HL-60 (cell line): ENCODE data around the gene CCDC40.

Source experiments
- DNase-seq, 2 experiments: peaks; one replicate each; pipeline ENCODE4 v3.0.0-alpha.2; 2010 to 2020; ENCODE audit warnings: low read depth in 1 of 2, low spot score in 1 of 2
- H3K27ac ChIP-seq: fragments of 250-450 bp; sonication (Bioruptor Pico); replicated peaks from 2 replicates; pipeline ENCODE4 v1.5.1; 2020; ENCODE audit warnings: mild to moderate bottlenecking, moderate library complexity
- H3K27me3 ChIP-seq: fragments of 250-450 bp; sonication (Bioruptor Pico); 2 replicates; pipeline ENCODE4 v1.5.1; 2021; ENCODE audit warnings: mild to moderate bottlenecking, moderate library complexity; ENCODE audit not compliant: insufficient read depth, poor library complexity, severe bottlenecking
- H3K4me3 ChIP-seq: replicated peaks from 2 replicates; pipeline ENCODE4 v1.5.1; 2011; ENCODE audit warnings: mild to moderate bottlenecking, control low read depth, low read length; ENCODE audit not compliant: insufficient read depth
- GABPA ChIP-seq: IDR thresholded peaks from 2 replicates; pipeline ENCODE4 v1.6.1; 2012; ENCODE audit warnings: low read depth
- POLR2AphosphoS5 ChIP-seq: IDR thresholded peaks from 2 replicates; pipeline ENCODE4 v1.6.1; 2012; ENCODE audit warnings: low read depth
- SPI1 ChIP-seq: IDR thresholded peaks from 2 replicates; pipeline ENCODE4 v1.6.1; 2012; ENCODE audit warnings: low read depth, mild to moderate bottlenecking, borderline replicate concordance
- TF ChIP-seq, protein P1 (sequence below): IDR thresholded peaks from 2 replicates; pipeline ENCODE4 v1.6.1; 2012; ENCODE audit warnings: low read depth; ENCODE audit not compliant: insufficient replicate concordance
- TF ChIP-seq, protein P2 (sequence below): IDR thresholded peaks from one replicate; pipeline ENCODE4 v1.5.1; 2011; ENCODE audit warnings: low read length, control low read depth, inconsistent platforms; ENCODE audit not compliant: insufficient read depth

Gene CCDC40

DNA sequence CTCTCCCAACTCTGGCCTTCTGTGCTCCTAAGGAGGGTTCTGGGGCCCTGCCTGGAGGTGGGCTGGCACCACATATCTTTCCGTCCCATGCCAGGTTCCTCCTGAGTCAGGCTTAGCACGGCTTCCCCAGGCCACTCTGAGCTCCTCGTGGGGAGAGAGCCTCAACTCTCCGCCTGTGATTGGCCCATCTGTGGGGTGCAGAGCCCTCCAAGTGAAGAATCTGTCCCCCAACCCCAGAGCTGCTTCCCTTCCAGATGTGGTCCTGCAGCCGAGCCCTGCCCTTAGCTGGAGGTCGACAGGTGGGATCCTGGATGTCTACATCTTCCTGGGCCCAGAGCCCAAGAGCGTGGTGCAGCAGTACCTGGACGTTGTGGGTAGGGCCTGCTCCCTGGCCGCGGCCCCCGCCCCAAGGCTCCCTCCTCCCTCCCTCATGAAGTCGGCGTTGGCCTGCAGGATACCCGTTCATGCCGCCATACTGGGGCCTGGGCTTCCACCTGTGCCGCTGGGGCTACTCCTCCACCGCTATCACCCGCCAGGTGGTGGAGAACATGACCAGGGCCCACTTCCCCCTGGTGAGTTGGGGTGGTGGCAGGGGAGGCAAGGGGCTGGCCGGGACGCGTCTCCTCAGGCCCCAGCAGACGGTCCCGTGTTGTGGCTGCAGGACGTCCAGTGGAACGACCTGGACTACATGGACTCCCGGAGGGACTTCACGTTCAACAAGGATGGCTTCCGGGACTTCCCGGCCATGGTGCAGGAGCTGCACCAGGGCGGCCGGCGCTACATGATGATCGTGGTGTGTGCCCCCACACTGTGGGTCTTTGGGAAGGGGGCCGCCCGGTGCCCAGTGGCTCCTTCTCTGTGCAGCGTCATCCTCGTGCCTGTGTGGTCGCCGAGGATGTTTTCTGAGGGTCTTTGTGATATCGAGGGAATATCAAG is 71.9 kb downstream of the CCDC40 start:
- no peak overlapping the region for H3K27ac ChIP-seq
- H3K27me3 ChIP-seq, result peaks cover 13% of the 10 kb centered on the region
- no peak overlapping the region for H3K4me3 ChIP-seq
- TF ChIP-seq, protein P1, sequence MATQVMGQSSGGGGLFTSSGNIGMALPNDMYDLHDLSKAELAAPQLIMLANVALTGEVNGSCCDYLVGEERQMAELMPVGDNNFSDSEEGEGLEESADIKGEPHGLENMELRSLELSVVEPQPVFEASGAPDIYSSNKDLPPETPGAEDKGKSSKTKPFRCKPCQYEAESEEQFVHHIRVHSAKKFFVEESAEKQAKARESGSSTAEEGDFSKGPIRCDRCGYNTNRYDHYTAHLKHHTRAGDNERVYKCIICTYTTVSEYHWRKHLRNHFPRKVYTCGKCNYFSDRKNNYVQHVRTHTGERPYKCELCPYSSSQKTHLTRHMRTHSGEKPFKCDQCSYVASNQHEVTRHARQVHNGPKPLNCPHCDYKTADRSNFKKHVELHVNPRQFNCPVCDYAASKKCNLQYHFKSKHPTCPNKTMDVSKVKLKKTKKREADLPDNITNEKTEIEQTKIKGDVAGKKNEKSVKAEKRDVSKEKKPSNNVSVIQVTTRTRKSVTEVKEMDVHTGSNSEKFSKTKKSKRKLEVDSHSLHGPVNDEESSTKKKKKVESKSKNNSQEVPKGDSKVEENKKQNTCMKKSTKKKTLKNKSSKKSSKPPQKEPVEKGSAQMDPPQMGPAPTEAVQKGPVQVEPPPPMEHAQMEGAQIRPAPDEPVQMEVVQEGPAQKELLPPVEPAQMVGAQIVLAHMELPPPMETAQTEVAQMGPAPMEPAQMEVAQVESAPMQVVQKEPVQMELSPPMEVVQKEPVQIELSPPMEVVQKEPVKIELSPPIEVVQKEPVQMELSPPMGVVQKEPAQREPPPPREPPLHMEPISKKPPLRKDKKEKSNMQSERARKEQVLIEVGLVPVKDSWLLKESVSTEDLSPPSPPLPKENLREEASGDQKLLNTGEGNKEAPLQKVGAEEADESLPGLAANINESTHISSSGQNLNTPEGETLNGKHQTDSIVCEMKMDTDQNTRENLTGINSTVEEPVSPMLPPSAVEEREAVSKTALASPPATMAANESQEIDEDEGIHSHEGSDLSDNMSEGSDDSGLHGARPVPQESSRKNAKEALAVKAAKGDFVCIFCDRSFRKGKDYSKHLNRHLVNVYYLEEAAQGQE, result no peak
- no peak for TF ChIP-seq POLR2AphosphoS5
- TF ChIP-seq GABPA, result no peak
- no peak for TF ChIP-seq SPI1
- TF ChIP-seq, protein P2, sequence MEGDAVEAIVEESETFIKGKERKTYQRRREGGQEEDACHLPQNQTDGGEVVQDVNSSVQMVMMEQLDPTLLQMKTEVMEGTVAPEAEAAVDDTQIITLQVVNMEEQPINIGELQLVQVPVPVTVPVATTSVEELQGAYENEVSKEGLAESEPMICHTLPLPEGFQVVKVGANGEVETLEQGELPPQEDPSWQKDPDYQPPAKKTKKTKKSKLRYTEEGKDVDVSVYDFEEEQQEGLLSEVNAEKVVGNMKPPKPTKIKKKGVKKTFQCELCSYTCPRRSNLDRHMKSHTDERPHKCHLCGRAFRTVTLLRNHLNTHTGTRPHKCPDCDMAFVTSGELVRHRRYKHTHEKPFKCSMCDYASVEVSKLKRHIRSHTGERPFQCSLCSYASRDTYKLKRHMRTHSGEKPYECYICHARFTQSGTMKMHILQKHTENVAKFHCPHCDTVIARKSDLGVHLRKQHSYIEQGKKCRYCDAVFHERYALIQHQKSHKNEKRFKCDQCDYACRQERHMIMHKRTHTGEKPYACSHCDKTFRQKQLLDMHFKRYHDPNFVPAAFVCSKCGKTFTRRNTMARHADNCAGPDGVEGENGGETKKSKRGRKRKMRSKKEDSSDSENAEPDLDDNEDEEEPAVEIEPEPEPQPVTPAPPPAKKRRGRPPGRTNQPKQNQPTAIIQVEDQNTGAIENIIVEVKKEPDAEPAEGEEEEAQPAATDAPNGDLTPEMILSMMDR, result no peak
- no peak for DNase-seq

DNA sequence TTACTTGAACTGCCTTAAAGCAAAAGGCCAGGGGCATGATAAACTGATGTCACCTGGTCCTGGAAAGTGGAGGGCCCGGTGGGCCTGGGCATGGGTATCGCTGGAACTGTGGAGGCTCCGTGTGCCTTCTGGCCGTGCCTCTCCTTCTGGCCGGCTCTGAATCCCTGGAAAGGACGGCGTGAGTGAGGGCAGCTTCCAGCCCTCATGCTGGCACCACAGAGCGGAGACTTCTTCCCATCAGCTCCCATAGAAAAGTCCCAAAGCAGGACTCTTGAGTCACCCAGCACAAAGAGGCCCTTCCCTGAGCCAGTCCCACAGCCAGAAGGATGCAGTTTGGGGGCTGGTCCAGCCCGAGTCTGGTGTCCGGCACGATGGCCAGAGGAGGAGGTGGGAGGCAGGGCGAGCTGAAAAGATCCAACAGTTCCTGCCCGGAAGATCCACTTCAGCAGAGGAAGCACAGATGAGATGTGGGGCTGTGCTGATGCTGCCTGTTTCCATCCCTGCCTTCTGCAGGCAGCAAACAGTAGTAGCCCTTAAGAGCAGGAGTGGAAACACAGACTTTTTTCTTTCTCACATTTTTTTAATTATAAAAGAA is 72.7 kb downstream of the CCDC40 start:
- TF ChIP-seq, protein P1, result no peak
- H3K4me3 ChIP-seq, result no peak overlapping the region
- no peak overlapping the region for H3K27ac ChIP-seq
- peaks cover 13% of the 10 kb centered on the region for H3K27me3 ChIP-seq
- DNase-seq, result no peak

DNA sequence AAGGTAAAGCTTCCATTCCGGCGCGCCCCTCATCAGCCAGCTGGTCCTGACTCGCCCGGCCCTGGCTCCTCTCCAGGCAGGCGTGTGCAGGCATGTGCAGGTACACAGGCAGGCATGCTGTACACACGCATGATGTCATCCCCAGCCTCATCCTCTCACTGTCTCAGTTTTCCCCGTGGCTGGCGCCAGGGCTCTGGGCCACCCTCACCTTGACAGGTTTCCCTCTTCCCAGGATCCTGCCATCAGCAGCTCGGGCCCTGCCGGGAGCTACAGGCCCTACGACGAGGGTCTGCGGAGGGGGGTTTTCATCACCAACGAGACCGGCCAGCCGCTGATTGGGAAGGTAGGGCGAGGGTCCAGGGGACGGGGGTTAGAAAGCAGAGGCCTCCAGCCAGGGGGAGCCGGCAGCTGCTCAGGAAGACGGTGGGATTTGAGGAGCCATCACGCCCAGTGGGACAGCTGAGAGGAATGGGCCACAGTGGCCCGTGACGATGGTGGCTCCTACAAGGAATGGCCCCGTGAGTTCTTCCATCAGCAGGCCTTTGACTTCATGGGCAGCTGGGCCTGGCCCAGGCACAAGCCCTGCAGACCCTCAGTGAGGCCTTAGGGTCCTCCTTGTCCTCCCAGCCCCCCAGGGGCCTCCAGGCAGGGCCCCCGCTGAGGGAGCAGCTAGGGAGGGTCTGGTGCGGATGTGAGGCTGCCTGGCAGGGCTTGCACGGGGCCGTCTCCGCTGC is 73.4 kb downstream of the CCDC40 start:
- no peak overlapping the region for H3K27ac ChIP-seq
- TF ChIP-seq, protein P2, result no peak
- TF ChIP-seq GABPA (no peak), SPI1 (no peak), POLR2AphosphoS5 (no peak)
- TF ChIP-seq, protein P1, result no peak
- H3K4me3 ChIP-seq, result no peak overlapping the region
- no peak for DNase-seq
- H3K27me3 ChIP-seq, result peaks cover 13% of the 10 kb centered on the region
